Transverse colon (tissue), 4 donors: Measurements from ENCODE around the gene ZNF804A.

ENCODE experiments used
- CTCF ChIP-seq, 5 experiments: fragments of 200-600 bp in 3 of 5; fragments of 450-650 bp in 2 of 5; sonication (generic) in 3 of 5; IDR thresholded peaks; 1 replicate in 2 of 5; 2 replicates in 3 of 5; pipeline ENCODE4 v1.5.1; 2016 to 2017; ENCODE audit warnings: antibody characterized with exemption in 5 of 5, inconsistent platforms in 3 of 5, mild to moderate bottlenecking in 2 of 5, moderate library complexity in 1 of 5
- EP300 ChIP-seq: sonication (generic); formaldehyde crosslinking; IDR thresholded peaks from one replicate; pipeline ENCODE4 v1.6.1; 2017; ENCODE audit warnings: antibody characterized with exemption, low read depth
- POLR2A ChIP-seq: fragments of 450-650 bp; IDR thresholded peaks from one replicate; pipeline ENCODE4 v1.6.1; 2016; ENCODE audit warnings: antibody characterized with exemption, mild to moderate bottlenecking, moderate library complexity
- POLR2AphosphoS5 ChIP-seq, 3 donors: sonication (generic); formaldehyde crosslinking; IDR thresholded peaks; one replicate each; pipeline ENCODE4 v1.6.1; 2016; ENCODE audit warnings: antibody characterized with exemption in 3 of 3

- TF ChIP-seq CTCF (IDR thresholded peaks at IDR 0.05), result no peak
- no peak for TF ChIP-seq POLR2AphosphoS5 (IDR thresholded peaks at IDR 0.05)
- no peak for TF ChIP-seq POLR2A
- no peak for TF ChIP-seq EP300
Measured at GRCh38 chr2:184824597-184824996, 226.3 kb downstream of the ZNF804A start.
